Fibroblast of villous mesenchyme (primary cell): ENCODE results near the gene P2RX7. TPM values are rescaled to one million over a fixed set of nuclear protein-coding genes. Genes with fewer than 3 reads are reported as not detected.
A peak's percentile ranks its signal among the peaks of the same experiment; 100 is the strongest.

Experiments
- DNase-seq: peaks from one replicate; pipeline ENCODE4 v3.0.0-alpha.2; 2010; ENCODE audit warnings: low read depth
- H3K4me3 ChIP-seq: 2 replicates; pipeline ENCODE4 v1.5.1; 2011; ENCODE audit warnings: low read depth, mild to moderate bottlenecking, low read length
- total RNA-seq: library from RNA; depleted of rRNA; stranded (reverse); fragments of >200 nt; gene quantifications from 2 replicates; pipeline ENCODE4 v1.2.3, GENCODE V29; 2012
- TF ChIP-seq, protein P1 (sequence below): IDR thresholded peaks from 2 replicates; pipeline ENCODE4 v1.5.1; 2012; ENCODE audit warnings: low read depth, mild to moderate bottlenecking, low read length; ENCODE audit not compliant: insufficient read depth

The P2RX7 gene
- total RNA-seq, 1 donor: 0.43 TPM

DNA sequence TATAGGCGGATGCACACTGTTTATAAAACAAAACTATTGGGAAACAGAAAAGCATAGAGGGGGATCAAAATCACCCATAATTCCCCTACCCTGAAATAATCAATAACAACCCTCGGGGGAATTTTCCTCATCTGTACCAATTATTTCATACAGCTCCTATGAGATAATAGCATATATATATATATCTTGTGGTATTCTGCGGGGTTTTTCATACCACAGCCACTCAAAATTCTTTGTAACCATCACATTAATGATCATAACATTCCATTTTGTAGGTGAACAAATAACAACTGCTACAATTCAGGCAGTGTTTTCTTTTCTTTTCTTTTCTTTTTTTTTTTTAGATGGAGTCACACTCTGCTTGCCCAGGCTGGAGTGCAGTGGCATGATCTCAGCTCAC lies 35.3 kb downstream of the P2RX7 start:
- no peak overlapping the region for H3K4me3 ChIP-seq
- DNase-seq: no peak
- TF ChIP-seq, protein P1, sequence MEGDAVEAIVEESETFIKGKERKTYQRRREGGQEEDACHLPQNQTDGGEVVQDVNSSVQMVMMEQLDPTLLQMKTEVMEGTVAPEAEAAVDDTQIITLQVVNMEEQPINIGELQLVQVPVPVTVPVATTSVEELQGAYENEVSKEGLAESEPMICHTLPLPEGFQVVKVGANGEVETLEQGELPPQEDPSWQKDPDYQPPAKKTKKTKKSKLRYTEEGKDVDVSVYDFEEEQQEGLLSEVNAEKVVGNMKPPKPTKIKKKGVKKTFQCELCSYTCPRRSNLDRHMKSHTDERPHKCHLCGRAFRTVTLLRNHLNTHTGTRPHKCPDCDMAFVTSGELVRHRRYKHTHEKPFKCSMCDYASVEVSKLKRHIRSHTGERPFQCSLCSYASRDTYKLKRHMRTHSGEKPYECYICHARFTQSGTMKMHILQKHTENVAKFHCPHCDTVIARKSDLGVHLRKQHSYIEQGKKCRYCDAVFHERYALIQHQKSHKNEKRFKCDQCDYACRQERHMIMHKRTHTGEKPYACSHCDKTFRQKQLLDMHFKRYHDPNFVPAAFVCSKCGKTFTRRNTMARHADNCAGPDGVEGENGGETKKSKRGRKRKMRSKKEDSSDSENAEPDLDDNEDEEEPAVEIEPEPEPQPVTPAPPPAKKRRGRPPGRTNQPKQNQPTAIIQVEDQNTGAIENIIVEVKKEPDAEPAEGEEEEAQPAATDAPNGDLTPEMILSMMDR: no peak

DNA sequence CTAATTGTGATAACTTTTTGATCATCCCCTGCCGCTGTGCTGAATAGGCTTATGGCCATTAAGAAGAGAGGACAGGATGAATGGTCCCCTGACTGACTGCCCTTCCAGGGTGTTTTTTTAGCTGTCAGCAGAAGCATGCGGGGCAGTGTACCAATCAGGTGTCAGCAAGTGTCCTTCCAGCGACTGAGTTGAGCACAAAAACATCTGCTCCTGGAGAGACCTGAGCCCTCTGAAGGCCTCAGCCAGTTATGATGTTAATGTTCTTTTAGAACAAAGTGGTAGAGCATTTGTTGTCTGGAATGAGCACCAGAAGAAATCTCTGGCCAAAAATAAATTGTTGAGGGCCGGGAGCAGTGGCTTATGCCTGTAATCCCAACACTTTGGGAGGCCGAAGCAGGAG lies 37.5 kb downstream of the P2RX7 start:
- no peak for DNase-seq
- H3K4me3 ChIP-seq: no peak overlapping the region
- TF ChIP-seq, protein P1: no peak

DNA sequence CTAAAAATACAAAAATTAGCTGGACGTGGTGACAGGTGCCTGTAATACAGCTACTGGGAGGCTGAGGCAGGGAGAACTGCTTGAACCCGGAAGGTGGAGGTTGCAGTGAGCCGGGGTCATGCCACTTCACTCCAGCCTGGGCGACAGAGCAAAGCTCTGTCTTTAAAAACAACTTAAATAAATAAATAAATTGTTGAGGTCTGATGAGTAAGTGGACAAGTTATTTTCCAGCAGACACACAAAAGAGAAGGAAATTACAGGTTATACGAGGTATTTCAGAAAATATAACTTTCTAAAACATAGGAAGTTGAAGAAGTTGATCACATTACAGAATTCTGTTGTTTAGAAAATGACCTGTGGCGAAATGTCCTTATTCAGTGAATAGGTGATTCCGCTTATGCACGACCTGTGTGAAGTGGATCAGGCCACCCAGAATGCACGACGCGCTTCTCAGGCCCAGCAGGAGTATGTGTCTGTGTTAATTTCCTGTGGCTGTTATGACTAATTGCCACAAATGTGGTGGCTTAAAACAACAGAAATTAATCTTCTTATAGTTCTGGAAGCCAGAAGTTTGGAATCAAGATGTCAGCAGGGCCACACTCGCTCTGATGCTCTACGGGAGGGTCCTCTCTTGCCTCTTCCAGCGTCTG lies 38.1 kb downstream of the P2RX7 start:
- TF ChIP-seq, protein P1: no peak

DNA sequence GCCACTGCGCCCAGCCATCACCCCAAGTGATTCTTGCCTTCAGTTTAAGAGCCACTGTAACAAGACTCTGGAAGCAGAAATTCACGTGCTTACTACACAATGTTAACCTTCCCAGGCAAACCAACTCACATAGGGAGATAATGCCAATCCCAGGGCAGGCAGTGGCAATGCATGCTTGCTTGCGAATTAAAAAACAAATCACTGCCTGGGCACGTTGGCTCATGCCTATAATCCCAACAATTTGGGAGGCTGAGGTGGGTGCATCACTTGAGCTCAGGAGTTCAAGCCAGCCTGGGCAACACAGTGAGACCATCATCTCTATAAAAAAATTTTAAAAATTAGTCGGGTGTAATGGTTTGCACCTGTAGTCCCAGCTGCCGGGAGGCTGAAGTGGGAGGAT lies 39.5 kb downstream of the P2RX7 start:
- TF ChIP-seq, protein P1: no peak
- DNase-seq: no peak
- no peak overlapping the region for H3K4me3 ChIP-seq

More for the DNA sequence above, 38.1 kb downstream of the P2RX7 start:
- DNase-seq: no peak
- no peak overlapping the region for H3K4me3 ChIP-seq

DNA sequence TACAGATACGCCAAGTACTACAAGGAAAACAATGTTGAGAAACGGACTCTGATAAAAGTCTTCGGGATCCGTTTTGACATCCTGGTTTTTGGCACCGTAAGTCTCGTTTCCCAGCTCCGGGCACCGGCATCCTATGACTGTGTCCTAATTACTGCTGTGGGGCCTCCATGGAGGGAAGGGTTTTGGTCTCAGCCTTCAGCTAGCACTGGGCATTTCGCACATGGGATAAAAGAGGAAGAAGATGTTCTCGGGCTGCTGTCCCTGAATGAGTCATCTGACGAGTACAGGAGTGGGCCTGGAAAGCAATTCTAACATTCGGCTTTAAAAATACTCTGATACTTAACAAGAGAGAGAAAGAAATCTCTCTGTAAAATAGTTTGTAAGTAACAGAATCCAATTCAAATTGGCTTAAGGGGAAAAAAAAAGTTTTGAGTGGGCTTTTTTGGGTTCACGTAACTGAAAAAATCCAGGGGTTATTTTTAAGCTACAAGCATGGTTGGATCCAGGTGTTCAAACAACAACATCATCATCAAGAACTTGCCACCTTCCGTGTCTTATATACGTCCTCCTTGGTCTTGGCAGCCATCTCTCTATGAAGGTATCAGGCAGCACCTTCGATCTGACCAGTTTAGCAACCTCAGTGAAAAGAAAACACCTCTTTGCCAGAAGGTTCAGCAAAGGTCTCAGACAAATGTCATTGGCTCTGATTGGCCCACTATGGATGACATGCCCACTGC lies 42.9 kb downstream of the P2RX7 start:
- TF ChIP-seq, protein P1: no peak
- peak; percentile 53 for DNase-seq
- H3K4me3 ChIP-seq: no peak overlapping the region

DNA sequence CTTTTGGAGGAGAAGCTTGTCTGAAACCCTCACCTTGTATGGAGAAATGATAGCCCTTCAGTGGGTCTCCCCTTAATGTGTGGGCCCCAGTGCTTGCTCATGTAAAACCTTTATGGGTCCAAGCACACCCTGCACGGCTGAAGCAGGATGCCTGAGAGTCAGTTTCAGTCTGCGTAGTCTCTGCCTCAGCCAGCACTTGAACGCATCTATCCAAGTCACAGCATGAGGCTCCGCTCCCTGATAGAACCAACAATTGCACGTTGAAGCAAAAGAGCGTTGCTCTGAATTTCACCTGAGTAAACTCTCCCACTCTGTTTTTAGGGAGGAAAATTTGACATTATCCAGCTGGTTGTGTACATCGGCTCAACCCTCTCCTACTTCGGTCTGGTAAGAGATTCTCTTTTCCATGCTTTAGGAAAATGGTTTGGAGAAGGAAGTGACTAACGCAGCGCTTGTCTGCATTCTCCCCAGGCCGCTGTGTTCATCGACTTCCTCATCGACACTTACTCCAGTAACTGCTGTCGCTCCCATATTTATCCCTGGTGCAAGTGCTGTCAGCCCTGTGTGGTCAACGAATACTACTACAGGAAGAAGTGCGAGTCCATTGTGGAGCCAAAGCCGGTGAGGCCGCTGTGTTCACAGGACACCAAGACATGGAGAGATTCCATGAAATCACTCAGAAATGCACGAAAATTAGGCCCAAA lies 44.3 kb downstream of the P2RX7 start:
- DNase-seq: no peak
- no peak overlapping the region for H3K4me3 ChIP-seq
- TF ChIP-seq, protein P1: no peak
